Right renal cortex interstitium (tissue), 3 donors: Measurements from ENCODE around the gene PCDHB11. TPM values are rescaled to one million over a fixed set of nuclear protein-coding genes. Genes with fewer than 3 reads are reported as not detected.
"Not testable (repeated sequence)": the region's sequence is repeated elsewhere in the genome, so short reads cannot be mapped to it uniquely, and the experiment has no call there.

Source experiments
- DNase-seq, 3 donors: peaks; one replicate each; pipeline ENCODE4 v3.0.0-alpha.2; 2013; ENCODE audit warnings: low read depth in 3 of 3, low spot score in 2 of 3
- polyA plus RNA-seq, 3 donors: library from polyadenylated mRNA; unstranded; fragments of 120-200 nt; gene quantifications; one replicate each; pipeline ENCODE4 v1.2.1, GENCODE V29; 2013; ENCODE audit not compliant: insufficient read length in 3 of 3

Gene PCDHB11
- 1 to 10 TPM; 4.3 to 6.0 (median 5.6) TPM for polyA plus RNA-seq

DNA sequence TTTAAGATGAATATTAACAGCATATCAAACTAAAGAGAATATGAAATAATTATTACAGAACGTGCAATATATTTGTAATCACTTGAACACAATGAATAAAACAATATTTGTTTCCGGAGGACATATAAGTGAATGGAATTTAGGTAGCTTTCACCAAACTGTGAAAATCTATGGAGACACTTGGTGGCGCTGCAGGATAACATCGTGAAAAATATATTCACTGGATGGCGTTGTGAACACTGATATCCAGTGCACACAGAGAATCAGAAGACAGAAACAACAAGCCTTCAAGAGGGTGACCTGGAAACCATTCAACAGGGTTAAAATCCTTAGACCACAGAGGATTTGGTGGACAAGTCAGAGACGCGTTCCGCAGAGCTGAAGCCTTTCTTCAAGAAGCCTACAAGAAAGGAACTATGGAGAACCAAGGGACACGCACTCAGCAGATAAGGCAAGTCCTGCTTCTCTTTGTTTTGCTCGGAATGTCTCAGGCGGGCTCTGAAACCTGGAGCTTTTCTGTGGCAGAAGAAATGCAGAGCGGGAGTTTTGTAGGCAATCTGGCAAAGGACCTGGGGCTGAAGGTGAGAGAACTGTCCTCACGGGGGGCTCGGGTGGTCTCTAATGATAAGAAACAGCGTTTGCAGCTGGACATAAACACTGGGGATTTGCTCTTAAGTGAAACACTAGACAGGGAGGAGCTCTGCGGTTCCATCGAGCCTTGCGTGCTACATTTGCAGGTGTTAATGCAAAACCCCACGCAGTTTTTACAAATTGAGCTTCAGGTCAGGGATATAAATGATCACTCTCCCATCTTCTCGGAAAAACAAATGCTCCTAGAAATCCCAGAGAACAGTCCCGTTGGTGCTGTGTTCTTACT lies at the start of gene PCDHB11:
TSS of gene PCDHB11 (plus strand) at position 269 of the 877 bp plus-strand sequence. CDS start at position 417, 148 bp downstream.
- no peak for DNase-seq

DNA sequence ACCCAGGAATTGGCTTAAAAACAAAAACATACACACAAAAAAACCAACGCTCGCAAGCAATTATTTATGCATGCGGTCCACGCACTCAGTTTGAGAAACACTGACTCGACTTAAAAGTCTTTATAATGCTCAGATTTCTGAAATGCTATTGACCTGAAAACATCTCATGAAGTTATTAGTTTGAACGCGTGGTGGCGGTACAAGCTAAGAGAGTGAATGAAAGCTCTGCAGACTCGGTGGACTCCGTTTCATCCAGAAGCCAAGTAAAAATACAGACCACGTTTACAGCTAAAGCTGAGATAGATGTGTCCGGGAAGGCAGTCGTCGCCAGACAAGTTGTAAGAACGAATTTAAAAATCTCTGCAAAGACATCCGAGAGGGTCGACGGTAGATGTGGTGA lies 49.6 kb upstream of the PCDHB11 start, which contains the start of gene PCDHB6:
TSS of gene PCDHB6 (plus strand) at position 246 of the 400 bp plus-strand sequence. CDS start 201 bp downstream, outside the sequence.
- DNase-seq, result peak in 1 of 3 donors; percentile 3

DNA sequence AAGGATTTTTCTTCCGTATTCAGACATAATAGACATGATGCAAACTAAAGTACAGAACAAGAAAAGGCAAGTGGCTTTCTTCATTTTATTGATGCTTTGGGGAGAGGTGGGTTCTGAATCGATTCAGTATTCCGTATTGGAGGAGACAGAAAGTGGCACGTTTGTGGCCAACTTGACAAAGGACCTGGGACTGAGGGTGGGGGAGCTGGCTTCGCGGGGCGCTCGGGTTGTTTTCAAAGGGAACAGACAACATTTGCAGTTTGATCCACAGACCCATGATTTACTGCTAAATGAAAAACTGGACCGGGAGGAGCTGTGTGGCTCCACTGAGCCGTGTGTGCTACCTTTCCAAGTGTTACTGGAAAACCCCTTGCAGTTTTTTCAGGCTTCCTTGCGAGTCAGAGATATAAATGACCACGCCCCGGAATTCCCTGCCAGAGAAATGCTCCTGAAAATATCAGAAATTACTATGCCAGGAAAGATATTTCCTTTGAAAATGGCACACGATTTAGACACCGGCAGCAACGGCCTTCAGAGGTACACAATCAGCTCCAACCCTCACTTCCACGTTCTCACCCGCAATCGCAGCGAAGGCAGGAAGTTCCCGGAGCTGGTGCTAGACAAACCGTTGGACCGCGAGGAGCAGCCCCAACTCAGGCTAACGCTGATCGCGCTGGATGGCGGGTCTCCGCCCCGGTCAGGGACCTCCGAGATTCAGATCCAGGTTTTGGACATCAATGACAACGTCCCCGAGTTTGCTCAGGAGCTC lies 49.0 kb upstream of the PCDHB11 start:
- no peak for DNase-seq

DNA sequence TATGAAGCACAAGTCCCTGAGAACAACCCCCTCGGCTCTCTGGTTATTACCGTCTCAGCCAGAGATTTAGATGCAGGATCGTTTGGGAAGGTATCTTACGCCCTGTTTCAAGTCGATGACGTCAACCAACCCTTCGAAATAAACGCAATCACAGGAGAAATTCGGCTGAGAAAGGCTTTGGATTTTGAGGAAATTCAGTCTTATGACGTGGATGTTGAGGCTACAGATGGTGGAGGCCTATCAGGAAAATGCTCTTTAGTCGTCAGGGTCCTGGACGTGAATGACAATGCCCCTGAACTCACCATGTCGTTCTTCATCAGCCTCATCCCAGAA lies 48.5 kb upstream of the PCDHB11 start:
- DNase-seq, result no peak

DNA sequence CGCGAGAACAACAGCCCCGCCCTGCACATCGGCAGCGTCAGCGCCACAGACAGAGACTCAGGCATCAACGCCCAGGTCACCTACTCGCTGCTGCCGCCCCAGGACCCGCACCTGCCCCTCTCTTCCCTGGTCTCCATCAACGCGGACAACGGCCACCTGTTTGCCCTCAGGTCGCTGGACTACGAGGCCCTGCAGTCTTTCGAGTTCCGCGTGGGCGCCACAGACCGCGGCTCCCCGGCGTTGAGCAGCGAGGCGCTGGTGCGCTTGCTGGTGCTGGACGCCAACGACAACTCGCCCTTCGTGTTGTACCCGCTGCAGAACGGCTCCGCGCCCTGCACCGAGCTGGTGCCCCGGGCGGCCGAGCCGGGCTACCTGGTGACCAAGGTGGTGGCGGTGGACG lies 47.8 kb upstream of the PCDHB11 start:
- DNase-seq, result not testable (repeated sequence)

DNA sequence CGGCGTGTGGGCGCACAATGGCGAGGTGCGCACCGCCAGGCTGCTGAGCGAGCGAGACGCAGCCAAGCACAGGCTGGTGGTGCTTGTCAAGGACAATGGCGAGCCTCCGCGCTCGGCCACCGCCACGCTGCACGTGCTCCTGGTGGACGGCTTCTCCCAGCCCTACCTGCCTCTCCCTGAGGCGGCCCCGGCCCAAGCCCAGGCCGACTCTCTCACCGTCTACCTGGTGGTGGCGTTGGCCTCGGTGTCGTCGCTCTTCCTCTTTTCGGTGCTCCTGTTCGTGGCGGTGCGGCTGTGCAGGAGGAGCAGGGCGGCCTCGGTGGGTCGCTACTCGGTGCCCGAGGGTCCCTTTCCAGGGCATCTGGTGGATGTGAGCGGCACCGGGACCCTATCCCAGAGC lies 47.3 kb upstream of the PCDHB11 start:
- not testable (repeated sequence) for DNase-seq

DNA sequence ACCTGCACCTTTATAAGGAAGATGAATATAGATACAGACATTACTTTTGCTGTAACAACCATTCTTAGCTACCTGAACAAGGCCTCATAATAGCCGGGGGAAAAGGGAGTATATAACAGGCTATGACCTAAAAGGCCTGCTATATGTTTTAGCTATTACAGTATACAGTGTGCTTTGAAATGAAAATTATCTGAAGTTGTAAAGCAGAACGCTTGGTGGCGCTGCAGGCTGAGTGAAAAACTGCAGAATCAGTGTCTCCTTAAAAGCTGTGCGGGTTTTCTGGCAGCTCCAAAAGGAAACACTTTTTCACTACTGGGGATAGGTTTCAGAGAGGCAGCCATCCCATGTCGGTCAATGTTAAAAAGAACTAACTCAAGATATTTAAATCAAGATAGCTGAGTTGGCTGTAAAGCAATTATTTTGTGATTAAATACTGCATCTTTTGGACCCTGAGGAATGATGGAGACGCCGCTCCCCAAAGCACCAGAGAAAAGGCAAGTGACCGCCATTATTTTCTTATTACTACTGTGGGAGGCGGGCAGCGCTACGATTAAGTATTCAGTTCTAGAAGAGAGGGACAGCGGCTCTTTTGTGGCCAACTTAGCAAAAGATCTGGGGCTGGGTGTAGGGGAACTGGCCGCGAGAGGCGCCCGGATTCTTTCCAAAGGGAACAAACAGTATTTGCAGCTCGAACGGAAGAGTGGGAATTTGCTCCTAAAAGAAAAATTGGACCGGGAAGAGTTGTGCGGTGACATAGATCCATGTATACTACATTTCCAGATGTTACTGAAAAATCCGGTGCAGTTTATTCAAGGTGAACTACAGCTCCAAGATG lies 43.7 kb upstream of the PCDHB11 start:
- DNase-seq, result no peak

DNA sequence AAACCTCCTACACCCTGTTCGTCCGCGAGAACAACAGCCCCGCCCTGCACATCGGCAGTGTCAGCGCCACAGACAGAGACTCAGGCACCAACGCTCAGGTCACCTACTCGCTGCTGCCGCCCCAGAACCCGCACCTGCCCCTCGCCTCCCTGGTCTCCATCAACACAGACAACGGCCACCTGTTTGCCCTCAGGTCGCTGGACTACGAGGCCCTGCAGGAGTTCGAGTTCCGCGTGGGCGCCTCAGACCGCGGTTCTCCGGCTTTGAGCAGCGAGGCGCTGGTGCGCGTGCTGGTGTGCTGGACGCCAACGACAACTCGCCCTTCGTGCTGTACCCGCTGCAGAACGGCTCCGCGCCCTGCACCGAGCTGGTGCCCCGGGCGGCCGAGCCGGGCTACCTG lies 42.1 kb upstream of the PCDHB11 start:
- not testable (repeated sequence) for DNase-seq

DNA sequence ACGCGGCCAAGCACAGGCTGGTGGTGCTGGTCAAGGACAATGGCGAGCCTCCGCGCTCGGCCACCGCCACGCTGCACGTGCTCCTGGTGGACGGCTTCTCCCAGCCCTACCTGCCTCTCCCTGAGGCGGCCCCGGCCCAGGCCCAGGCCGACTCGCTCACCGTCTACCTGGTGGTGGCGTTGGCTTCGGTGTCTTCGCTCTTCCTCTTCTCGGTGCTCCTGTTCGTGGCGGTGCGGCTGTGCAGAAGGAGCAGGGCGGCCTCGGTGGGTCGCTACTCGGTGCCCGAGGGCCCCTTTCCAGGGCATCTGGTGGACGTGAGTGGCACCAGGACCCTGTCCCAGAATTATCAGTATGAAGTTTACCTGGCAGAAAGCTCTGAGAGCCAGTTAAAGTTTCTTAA lies 41.5 kb upstream of the PCDHB11 start:
- DNase-seq, result not testable (repeated sequence)

DNA sequence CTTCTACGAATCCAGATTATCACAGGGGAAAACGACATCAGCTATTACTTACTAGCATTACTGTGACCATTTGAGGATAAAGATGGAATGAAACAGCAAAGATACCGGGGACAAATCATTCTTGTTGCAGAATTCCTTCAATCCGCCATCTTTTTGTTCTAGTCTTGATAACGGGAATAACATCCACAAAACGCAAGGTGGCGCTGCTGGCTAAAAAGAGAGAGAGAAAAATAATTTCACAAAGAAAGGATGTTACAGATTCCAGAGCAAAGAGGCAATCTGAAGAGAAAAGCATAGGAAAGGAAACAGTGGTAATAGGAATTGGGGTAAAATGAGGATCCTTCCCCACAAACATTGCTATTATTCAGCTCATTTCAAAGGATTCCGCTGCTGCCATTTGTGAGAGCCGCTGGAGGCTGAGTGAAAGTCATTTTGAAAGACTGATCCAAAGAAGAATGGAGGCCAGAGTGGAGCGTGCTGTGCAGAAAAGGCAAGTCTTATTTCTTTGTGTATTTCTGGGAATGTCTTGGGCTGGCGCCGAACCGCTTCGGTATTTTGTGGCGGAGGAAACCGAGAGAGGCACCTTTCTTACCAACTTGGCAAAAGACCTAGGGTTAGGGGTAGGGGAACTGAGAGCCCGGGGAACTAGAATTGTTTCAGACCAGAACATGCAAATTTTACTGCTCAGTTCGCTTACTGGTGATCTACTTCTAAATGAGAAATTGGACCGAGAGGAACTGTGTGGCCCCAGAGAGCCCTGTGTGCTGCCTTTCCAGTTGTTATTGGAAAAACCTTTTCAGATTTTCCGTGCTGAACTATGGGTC lies 26.8 kb upstream of the PCDHB11 start, which contains the start of gene PCDHB7:
TSS of gene PCDHB7 (plus strand) at position 264 of the 824 bp plus-strand sequence. CDS start at position 456, 192 bp downstream.
- peak in 1 of 3 donors; percentile 35 for DNase-seq

DNA sequence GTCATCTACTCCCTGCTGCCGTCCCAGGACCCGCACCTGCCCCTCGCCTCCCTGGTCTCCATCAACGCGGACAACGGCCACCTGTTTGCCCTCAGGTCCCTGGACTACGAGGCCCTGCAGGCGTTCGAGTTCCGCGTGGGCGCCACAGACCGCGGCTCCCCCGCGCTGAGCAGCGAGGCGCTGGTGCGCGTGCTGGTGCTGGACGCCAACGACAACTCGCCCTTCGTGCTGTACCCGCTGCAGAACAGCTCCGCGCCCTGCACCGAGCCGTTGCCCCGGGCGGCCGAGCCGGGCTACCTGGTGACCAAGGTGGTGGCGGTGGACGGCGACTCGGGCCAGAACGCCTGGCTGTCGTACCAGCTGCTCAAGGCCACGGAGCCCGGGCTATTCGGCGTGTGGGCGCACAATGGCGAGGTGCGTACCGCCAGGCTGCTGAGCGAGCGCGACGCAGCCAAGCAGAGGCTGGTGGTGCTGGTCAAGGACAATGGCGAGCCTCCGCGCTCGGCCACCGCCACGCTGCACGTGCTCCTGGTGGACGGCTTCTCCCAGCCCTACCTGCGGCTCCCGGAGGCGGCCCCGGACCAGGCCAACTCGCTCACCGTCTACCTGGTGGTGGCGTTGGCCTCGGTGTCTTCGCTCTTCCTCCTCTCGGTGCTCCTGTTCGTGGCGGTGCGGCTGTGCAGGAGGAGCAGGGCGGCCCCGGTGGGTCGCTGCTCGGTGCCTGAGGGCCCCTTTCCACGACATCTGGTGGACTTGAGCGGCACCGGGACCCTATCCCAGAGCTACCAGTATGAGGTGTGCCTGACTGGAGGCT lies 24.9 kb upstream of the PCDHB11 start:
- DNase-seq, result not testable (repeated sequence)

DNA sequence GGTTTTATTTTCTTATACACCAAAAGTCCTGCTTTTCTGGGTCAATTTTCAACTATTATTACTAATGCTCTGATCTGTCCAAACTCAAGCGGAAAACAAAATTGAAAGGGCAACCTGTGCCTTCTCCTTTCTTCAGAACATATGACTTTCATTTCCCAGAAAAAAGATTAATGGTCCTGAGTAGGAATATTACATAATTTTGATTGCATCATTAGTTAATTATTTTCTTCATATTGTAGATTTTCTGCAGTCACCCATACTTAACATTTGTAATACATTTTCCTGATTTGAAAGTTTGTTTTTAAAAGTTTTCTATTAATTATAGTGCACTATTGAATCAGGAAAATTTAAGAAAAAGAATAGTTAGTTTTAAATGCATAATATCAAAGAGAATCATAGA lies 23.5 kb upstream of the PCDHB11 start:
- no peak for DNase-seq

DNA sequence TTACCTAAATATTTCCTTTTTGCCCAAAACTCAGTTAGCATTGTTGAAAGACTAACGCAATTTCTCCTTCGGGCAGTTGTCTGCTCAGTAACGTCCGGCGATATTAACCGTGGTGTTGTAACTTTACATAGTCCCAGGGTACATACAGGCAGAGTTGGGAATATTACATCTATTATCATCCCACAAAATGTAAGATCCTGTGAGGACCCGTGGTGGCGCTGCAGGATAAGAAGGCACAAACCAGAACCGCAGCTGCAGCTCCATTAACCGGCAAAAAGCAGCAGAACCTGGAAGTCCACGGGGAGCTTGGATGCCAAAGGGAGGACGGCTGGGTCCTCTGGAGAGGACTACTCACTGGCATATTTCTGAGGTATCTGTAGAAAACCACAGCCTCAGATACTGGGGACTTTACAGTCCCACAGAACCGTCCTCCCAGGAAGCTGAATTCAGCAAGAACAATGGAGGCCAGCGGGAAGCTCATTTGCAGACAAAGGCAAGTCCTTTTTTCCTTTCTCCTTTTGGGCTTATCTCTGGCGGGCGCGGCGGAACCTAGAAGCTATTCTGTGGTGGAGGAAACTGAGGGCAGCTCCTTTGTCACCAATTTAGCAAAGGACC lies 21.7 kb upstream of the PCDHB11 start, which contains the start of gene PCDHB8:
TSS of gene PCDHB8 (plus strand) at position 214 of the 615 bp plus-strand sequence. CDS start at position 459, 245 bp downstream.
- DNase-seq, result not testable (repeated sequence)

DNA sequence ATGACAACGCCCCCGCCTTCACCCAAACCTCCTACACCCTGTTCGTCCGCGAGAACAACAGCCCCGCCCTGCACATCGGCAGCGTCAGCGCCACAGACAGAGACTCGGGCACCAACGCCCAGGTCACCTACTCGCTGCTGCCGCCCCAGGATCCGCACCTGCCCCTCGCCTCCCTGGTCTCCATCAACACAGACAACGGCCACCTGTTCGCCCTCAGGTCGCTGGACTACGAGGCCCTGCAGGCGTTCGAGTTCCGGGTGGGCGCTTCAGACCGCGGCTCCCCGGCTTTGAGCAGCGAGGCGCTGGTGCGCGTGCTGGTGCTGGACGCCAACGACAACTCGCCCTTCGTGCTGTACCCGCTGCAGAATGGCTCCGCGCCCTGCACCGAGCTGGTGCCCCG lies 20.1 kb upstream of the PCDHB11 start:
- DNase-seq, result not testable (repeated sequence)

DNA sequence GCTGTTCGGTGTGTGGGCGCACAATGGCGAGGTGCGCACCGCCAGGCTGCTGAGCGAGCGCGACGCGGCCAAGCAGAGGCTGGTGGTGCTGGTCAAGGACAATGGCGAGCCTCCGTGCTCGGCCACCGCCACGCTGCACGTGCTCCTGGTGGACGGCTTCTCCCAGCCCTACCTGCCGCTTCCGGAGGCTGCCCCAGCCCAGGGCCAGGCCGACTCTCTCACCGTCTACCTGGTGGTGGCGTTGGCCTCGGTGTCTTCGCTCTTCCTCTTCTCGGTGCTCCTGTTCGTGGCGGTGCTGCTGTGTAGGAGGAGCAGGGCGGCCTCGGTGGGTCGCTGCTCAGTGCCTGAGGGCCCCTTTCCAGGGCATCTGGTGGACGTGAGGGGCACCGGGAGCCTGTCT lies 19.6 kb upstream of the PCDHB11 start:
- DNase-seq, result not testable (repeated sequence)

DNA sequence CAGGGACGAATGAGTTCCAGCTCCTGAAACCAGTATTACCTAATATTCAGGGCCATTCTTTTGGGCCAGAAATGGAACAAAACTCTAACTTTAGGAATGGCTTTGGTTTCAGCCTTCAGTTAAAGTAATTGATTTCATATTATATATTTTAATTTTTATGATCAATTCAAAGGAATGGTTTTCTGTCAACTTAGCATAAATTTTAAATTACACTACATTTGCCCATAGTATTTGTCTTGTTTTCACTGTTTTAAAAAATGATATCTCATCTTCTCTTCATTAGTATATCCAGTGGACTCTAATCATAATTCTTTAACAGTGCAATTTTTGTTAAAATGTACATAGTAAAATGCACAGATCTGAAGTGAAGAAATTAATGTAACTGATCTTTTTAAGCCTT lies 19.1 kb upstream of the PCDHB11 start:
- DNase-seq, result no peak

DNA sequence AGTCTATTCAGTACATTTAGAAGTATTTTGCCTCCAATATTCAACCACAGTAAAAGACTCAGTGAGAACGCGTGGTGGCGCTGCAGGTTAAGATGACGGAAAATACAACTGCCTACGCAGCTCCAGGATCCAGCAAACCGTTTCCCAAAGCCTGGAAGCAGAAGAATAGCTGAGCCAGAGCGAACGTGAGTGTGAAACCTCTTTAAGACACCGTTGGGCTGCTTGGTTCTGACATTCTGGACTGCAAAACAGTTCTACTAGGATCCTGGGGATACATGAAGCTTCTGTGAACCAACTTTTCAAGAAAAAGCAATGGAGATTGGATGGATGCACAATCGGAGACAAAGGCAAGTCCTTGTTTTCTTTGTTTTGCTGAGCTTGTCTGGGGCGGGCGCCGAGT lies 17.2 kb upstream of the PCDHB11 start, which contains the start of gene PCDHB16:
TSS of gene PCDHB16 (plus strand) at position 140 of the 400 bp plus-strand sequence. CDS start at position 313, 173 bp downstream.
- no peak for DNase-seq
